HG02642 (cell line): Measurements from ENCODE around the gene NEK11.

ENCODE experiments used
- ATAC-seq: cut with Tn5 transposase; IDR thresholded peaks from one replicate; pipeline ENCODE4 v1.9.1; 2021; ENCODE audit warnings: mild to moderate bottlenecking; ENCODE audit not compliant: unreplicated experiment, poor library complexity

Gene NEK11

DNA sequence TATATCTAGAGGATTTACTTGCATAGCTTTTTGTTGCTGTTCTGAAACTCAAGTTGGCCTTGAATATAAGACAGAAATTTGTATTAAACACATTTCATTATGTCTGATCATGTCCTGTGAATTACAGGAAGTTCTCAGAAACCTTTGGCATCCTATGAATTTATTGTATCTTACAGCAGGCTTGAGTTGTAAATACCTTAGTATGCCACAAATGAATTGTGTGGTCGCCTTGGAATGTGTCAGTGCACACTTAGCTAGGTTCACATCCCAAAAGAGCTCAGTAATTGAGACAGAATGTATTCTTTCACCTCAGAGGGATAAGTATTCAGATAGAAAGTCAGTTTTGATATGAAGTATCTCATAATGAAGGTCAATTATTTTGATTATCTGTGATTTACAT, 83.4 kb downstream of the NEK11 start:
- no peak for ATAC-seq

DNA sequence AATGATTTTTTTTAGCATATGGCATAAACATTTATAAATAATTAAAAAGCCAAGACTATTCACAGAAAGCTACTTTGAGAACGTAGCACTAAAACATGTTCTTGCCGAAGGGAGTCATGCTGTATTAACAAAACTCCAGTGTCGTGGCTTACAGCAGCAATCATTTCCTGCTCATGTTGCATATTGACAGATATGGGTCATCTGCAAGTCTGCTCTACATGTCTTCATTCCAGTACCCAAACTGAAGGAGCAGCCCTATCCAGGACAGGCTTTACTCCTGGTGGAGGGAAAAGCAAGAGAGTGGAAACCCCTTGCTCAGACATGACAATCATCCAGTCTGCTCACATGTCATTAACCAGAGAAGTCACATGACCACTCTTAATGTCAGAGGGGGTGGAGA, 87.6 kb downstream of the NEK11 start:
- ATAC-seq = no peak

DNA sequence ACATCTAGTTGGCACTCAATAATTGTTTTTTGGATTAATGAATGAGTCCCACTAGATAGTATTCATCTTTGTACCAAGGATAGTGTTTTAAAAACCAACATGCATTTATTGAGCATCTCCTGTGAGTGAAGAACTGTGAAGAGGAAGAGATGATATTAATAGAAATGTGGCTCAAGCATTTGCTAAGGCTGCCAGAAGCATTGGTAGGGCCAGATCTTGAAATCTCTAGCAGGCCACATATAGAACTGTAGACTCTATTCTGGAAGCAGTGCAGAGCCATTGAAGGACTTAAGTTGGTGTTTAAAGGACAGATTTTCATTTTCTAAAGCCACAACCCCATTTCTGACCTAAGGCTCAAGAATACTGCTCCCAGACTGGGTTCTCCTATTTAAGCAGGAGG, 99.0 kb downstream of the NEK11 start:
- no peak for ATAC-seq

DNA sequence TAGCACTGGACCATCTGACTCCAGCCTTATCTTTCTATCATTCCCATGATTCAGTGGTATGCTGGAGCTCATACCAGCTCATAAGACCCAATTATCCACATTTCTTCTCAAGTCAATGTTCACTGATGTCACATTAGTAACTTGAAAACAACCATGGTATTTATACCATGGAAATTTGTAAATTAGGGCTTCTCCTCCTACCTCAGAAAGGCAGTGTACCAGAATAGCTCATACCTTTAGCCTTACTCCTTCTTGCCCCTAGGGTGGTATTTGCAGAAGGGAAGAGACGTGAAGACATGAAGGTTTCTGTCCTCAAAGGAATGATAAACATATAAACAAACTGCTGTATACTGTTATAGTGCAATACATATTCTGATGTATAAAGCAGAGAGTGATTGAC, 114.2 kb downstream of the NEK11 start:
- no peak for ATAC-seq

DNA sequence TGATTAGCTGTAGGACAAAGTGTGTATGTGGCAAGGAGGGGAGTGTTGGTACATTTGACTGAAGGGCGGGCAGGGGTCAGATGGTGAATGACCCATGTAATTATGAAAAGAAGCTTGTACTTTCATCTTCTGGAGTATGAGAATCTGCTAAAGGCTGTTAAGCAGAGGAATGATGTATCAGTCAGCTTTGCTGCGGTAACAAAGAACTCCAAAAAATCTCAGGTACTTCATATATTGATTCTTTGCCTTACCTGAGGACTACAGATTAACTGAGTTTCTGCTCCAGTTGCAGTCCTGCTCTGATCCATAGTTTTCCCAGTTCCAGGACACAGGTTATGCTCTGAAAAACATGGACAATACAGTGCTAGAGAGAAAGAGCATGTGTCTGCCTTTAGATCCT, 115.1 kb downstream of the NEK11 start:
- no peak for ATAC-seq

DNA sequence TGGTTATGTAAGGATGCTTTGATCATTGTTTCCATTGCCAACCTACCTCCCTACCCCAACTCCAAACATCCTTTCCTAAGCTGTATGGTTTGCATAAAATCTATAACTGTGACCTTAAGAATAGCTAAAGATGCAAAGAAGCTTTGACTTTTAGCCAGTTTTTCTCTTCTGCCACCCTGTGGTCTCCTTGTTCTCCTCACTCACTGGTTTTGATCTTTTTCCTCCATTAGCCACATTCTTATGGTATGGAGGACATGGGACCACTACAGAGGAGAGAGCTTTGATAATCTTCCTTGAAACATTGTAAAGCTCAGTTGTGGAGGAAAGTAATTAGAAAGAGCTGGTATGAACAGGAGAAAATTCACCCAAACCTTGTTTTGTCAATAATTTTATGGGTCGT, 115.9 kb downstream of the NEK11 start:
- ATAC-seq = no peak

DNA sequence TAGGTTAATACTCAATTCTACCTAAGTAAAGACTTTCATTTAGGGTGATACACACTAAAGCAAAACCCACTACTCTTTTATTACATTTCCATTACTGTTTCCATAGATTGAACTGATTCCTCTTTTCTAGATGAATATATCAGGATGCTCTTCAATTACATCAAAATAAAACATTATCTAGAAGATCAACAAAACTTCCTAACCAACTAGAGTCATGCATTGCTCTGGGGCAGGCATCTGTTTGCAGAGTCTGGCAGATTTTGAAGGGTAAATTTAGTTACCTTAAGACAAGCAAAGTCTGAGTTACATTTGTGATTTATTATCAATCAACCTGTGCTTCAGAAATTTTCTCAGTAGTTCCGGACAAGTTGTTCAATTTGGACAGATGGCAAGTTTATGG, 117.1 kb downstream of the NEK11 start:
- ATAC-seq = no peak

DNA sequence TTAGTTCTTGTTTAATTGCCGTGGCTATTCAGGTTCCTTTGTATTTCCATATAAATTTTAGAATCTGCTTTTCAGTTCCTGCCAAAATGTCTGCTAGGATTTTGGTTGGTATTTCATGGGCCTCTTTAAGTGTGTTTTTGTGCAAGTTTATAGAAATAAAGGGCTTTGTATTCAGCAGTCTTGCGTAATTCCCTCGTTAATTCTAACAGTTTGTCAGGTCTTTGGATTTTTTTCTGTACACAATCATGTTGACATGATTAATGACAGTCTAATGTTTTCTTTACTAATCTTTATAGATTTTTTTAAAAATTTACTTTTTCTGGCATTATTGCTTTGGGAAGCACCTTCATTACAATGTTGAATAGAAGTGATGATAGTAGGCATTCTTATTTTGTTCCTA, 120.9 kb downstream of the NEK11 start:
- no peak for ATAC-seq

DNA sequence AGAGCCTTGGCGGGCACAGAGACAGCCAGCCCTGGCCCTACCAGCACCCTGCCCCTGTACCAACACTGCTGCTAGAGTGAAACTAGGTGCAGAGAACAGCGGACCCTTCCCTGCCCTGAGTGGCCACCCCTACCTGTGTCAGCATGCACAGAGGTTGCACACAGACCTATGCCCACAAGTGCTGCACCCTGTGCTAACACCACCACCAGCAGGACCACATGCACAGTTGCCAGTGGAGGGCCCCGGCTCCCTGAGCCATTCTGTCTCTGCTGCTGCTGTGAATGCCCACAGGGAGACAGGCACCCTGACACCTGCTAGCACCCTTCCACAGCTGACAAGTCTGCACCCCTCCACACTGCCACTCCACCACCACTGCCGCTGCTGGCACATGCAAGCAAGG, 131.8 kb downstream of the NEK11 start:
- ATAC-seq = no peak

DNA sequence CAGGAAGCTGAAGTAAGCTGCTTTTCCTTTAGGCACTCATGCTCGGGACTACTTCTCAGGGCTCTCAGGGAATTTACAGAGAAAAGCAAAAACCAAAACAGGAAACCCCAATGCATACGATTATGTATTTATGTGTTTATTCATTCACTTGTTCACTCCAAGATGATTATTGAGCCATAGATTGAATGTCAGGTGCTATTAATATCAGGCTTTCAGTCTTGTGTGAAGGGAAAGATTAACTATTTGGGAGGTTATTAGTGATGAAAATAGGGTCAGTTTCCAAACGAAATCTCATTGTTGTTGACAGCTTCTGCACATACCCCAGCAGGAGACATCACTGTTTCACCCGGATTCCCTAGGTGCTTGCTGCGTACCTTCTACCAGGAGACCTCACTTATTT, 135.8 kb downstream of the NEK11 start:
- ATAC-seq = no peak

DNA sequence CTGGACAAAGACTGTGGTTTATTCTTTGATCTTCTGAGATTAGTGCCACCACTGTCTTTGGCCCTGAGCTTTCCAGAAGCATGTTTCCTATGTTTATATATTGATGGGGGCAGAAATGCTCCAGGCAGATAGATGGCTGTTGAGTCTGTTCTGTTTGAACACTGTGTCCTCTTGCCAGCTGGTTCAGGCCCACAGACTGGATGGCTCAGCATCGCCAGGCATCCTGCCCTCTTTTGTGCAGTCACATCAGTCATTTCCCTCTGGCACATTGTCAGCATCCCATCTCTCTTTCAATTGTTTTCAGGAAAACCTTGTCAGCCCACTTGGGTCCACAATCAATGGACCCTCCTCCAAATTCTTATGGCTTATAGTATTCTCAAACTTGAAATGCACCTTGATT, 141.2 kb downstream of the NEK11 start:
- ATAC-seq = no peak

DNA sequence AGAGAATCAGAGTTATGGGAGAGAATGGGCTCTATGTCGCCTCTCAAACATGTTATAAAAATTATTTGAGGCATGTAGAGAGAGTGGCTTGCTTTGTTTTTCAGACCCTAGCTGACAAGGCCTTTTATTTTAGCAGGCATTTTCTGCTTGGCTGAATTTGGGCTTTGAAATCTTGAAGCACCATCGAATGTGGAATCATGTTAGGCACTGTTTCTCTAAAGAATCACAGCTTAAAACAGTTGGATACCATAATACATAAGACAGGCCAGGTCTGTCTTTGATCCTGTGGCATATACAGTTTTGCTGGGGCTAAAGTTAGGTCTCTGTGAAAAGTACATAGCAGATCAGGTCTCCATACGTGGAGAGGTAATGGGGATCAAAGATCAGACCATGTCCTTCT, 142.7 kb downstream of the NEK11 start:
- no peak for ATAC-seq

DNA sequence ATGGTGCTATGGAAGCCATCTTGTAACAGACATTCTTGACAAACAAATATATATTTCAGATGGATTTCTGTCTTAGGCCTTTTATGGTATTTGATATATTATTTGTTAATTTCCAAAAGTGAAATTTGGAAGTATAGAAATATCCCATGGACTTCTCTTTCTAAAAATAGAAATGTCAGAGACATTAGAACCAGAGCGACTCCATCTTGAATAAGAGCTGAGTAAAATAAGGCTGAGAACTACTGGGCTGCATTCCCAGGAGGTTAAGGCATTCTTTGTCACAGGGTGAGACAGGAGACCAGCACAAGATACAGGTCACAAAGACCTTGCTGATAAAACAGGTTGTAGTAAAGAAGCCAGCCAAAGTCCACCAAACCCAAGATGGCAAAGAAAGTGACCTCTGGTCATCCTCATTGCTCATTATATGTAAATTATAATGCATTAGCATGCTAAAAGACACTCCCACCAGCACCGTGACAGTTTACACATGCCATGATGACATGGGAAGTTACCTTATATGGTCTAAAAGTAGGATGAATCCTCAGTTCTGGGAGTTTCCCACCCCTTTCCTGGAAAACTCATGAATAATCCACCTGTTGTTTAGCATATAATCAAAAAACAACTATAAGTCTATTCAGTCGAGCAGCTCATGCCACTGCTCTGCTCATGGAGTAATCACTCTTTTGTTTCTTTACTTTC, 146.0 kb downstream of the NEK11 start:
- no peak for ATAC-seq

DNA sequence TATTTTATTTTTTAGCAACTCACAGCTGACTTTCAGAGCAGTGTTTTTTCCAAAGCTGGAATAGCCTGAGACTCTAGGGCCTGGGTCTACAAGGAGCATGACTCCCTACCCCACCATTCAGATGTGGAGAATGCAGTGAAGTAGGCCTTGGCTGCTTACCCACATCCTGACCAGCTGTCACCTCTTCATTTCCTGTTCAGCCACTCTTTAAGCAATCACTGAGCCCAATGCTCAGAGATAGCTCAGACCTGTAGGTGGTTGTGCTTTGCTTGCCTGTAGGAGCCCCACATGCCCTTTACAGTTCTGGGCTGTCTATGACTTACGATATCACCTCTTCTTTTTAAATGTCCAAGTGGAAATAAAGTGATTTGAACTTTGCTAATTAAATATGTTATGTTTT, 148.1 kb downstream of the NEK11 start:
- peak; percentile 83 for ATAC-seq

DNA sequence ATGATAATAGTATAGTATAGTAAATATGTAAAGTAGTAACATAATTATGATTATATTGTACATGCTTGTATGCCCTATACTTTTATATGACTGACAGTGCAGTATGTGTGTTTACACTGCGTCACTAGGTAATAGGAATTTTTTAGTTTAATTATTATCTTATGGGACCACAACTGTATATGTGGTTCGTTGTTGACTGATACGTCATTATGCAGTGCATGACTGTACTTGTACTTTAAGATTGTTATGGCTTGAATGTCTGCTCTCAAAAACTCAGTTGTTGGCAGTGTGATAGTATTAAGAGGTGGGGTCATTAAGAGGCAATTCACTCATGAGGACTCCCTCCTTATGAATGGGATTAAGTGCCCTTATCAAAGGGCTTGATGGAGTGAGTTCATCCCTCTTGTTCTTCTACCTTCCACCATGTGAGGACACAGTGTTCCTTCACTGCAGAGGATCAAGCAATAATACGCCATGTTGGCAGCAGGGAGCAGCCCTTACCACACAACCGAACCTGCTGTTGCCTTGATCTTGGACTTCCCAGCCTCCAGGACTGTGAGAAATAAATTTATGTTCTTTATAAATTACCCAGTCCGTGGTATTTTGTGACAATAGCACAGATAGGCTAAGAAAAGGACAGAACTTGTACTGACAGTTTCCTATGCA, 152.2 kb downstream of the NEK11 start:
- no peak for ATAC-seq

DNA sequence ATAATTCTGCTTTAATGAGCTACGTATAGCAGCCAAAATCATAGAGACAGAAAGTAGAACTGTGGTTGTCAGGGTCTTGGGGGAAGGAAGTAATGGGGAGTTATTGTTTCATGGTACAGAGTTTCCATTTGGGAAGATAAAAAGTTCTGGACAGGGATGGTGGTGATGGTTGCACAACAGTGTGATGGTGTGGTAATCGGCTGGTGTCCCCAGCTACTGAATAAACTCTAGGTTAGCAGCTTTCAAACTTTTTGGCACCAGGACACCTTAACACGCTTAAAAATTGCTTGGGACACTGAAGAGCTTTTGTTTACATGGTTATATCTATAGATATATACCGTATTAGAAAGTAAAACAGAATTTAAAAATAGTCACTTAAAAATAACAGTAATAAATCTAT, 166.0 kb downstream of the NEK11 start:
- ATAC-seq = no peak

DNA sequence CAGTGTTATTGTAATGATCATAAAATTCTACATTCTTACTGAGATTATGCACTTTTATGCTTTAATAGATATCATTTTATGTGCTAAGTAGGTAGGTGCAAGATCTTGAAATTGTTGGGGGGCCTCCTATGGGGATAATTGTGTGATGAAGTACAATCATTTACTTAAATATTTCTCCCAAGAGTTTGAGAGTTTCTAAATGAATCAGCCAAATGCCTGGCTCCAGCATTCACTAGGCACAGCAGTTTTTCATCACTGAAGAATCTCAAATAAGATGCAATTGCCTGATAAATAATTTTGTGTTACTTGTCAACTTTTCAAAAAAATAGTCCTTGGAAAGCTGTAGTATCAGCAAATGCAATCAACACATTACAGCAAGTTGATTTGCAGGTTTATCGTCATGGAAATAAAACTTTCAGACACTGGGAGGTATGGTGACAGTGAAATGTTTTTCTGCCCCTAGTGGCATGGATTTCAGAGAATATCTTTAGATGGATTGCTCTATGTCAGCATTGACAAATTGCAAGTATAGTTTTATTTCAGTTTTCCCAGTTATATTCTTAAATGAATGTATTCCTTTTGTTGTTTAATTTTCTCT, 167.1 kb downstream of the NEK11 start:
- no peak for ATAC-seq

DNA sequence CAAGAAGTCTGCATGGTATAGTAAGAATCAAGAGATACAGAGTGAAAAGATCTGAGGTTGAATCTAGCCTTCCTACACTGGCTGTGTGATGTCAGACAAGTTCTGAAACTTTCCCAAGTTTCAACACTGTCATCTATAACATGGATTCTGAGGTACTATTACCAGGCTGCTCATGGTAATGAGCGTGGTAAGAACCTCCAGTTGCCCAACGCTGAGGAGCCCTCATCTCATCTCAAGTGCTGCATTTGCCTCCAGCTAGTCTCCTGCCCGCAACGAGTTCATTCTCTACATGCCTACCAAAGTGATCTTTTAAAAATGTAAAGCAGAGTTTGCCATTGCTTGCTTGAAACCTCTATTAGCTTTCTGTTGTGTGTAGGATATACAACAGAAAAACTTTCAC, 168.1 kb downstream of the NEK11 start:
- no peak for ATAC-seq

DNA sequence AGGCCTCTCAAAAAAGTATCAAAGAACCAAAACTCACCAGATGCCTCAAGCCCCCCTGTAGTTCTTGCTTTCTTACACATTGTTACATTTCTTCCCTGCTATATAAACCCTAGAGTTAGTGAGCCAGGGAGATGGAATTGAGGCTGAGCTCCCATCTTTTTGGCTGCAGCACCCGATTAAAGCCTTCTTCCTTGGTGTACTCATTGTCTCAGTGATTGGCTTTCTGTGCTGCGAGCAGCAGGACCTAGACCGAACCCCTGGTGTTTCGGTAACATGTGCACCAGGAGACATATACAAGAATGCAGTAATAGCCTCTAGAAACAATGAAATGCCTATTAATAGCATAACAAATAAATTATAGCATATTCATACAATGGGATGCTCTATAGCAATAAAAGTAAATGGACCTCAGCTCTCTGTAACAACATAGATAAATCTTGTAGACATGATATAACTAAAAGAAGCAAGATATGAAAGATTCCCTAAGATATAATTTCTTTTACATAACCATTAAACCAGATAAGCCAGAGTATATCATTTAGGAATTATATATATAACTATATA, 174.0 kb downstream of the NEK11 start:
- no peak for ATAC-seq

DNA sequence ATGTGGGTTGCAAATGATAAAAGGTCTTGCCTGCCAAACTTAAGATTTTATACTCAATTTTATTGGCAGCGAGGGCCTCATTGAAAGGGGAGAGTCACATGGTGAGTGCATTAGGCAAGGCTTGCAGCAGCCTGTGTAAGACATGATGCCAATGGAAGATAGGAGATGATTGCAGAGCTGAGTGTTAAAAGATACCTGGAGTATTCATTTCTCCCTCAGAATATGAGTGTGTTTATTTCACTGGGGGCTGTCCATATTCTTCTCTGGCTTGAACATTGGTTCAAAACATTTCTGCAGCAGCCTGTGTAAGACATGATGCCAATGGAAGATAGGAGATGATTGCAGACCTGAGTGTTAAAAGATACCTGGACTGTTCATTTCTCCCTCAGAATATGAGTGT, 189.7 kb downstream of the NEK11 start:
- no peak for ATAC-seq

DNA sequence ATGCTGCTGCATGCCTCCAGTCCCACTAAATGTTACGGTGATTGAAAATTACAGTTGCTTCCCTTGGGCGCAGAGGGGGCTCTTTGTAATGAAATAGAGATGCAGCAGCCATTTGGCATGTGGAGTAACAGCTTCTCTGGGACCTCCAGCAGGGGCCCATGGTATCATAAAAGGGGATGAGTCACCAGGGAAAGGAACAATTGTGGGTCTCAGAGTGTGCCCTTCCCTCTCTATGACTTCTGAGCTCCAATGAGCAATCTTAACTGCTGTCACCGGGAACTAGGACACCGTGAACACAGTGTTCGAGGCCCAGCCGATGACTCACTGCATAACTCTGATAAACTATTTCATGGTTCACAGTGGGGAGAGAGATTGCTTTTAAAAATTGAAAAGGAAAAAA, 190.1 kb downstream of the NEK11 start:
- ATAC-seq = no peak

DNA sequence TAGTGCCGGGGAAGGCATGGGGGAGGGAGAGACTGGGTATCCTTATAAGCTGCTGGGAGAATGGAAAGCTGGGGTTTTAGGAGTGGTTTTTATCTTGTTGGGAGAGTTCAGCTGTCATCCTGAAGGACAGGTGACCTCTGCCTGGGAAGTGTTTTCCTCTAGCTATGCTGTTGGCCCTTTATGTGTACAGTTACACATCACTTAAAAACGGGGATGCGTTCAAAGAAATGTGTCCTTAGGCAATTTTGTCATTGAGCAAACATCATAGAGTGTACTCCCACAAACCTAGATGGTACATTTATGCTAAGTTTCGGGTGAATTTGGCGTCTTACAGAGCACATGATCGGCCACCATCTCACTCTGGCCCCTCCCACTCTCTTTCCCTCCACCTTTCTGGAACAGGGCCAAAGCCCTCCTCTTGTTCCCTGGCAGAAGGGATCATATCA, 190.6 kb downstream of the NEK11 start:
- ATAC-seq = no peak
